HT-29 (cell line): ENCODE measurements around the gene COA7. TPM values are rescaled to one million over a fixed set of nuclear protein-coding genes. Genes with fewer than 3 reads are reported as not detected.
A peak's percentile ranks its signal among the peaks of the same experiment; 100 is the strongest.

ENCODE experiments used
- DNase-seq: peaks from one replicate; pipeline ENCODE4 v3.0.0-alpha.2; 2015; ENCODE audit warnings: low spot score
- small RNA-seq: library from RNA; depleted of rRNA; stranded (forward); fragments of <200 nt; gene quantifications from one replicate; pipeline ENCODE3, GENCODE V24; 2014
- total RNA-seq: library from RNA; depleted of rRNA; stranded (reverse); fragments of >200 nt; shearing (Covaris generic); gene quantifications from 2 replicates; pipeline ENCODE4 v1.2.3, GENCODE V29; 2014; rRNA removed

The COA7 gene
- total RNA-seq, 1 experiment from 2014 or later: 15.8 TPM

DNA sequence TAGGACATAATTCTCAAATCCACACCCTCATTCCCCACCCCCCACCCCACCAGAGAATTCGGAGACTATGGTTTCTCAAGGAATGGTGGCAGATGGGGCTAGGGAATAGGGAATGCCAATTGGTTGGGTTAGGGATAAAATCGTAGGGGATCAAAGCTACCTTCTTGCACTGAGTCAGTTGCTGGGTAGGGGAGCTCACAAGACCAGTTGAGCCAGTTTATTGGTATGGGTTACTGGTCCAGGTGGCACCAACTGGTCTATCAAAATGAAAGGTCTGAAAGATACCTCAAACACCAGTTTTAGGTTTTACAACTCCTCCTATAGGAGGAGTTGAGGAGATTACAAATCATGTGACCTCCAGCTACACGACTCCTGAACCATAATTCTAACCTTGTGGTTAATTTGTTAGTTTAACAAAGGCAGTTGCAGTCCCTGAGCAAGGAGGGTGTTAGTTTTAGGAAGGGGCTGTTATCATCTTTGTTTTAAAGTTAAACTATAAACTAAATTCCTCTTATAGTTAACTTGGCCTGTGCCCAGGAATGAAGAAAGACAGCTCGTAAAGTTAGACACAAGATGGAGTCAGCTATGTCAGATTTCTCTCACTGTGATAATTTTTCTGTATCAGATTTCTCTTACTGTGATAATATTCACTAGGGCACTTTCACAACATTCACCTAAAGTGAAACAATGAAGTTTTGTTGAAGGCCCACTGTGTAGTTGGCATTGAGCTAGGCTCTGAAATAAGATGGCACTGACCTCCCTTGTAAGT lies 62.6 kb downstream of the COA7 start:
- DNase-seq: peak; percentile 14

Small RNA genes within 50 kb of the gene (small RNA-seq; reads per million reads assigned to genes)
- gene RN7SL62P: not detected

Other genes with a start within 250 kb of the COA7 start
- 5.8 and 17.7 TPM in 2 replicates for gene TUT4, start 145.3 kb downstream of the COA7 start, total RNA-seq
- not detected in 2 replicates for gene GPX7, start 96.0 kb downstream of the COA7 start, total RNA-seq
- not detected in 2 replicates for gene SHISAL2A, start 65.2 kb downstream of the COA7 start, total RNA-seq
- 3.3 and 6.5 TPM in 2 replicates for gene ZYG11B, start 28.1 kb upstream of the COA7 start, total RNA-seq
- gene ZYG11A, start 144.4 kb upstream of the COA7 start, total RNA-seq: not detected in 2 replicates
- gene ECHDC2, start 223.4 kb upstream of the COA7 start, total RNA-seq: 46.5 and 47.6 TPM in 2 replicates
- gene SCP2, start 228.9 kb upstream of the COA7 start, total RNA-seq: 48.1 and 48.7 TPM in 2 replicates